CMK (cell line): ENCODE data around the gene ARID1B.

Experiments used
- DNase-seq: peaks from one replicate; pipeline ENCODE4 v3.0.0-alpha.2; 2010; ENCODE audit warnings: low read depth

Gene ARID1B

DNA sequence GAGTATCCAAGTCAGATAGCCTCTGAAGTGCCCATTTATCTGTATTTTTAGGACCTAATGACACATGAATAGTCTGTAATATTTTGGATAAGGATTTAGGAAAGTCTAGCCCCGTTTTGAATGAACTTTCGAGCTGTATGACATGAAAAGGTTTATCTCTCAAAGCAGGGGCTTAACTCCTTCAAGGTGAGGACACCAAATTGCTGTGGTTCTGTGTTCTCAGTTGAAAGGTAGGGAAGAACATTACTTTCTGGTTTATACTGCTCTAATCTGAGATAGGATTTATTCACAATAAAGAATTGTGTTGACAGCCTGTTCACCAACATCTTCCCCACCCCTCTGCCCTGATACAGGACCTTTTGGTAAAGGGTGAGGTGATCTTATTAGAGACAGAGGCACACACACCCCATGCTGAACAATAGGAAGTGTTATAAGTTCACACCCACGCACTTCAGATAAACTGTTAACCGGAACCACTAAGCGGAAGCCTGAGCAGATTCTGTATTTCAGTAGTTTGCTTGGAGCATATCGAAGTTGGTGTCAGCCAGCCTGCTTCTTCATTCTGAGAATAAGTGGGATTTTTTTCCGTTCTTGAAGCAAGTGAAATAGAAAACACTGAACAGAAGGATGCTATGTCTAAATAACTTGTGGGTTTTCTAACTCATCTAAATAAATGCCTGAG, 322.9 kb downstream of the ARID1B start:
- peak; percentile 57 for DNase-seq

DNA sequence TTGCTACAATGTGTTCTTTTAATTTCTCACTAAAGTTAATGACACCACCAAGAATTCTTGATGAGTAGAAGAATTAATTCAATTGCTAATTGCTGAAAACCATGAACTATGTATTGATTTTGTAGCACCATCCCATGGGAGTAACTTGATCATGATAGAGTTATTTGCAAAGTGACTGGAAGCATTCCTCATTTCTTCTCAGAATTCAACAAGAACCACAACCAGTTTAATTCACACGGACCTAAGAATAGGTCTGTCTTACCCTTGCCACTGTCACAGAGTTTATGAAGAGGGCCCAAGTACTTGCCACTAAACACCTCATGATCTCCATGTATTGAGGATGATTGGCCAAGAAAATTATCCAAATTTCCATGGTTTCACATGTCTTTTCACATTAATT, 324.0 kb downstream of the ARID1B start:
- no peak for DNase-seq

DNA sequence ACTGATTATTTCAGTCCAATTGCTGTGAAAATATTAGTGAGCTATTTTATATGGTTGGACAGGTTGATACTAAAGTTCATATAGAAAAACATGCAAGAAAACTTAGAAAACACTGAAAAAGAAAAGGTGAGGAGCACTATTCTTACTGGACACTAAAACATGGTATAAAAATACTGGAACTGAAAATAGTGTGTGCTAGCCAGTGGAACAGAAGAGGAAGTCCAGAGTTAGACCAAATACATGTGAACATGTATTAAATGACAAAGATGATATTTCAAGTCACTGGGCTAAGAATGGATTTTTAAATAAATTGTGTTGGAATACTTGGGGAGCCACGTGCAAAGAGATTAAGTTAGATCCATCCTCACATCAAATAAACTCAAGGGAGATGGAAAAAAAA, 327.6 kb downstream of the ARID1B start:
- DNase-seq = no peak

DNA sequence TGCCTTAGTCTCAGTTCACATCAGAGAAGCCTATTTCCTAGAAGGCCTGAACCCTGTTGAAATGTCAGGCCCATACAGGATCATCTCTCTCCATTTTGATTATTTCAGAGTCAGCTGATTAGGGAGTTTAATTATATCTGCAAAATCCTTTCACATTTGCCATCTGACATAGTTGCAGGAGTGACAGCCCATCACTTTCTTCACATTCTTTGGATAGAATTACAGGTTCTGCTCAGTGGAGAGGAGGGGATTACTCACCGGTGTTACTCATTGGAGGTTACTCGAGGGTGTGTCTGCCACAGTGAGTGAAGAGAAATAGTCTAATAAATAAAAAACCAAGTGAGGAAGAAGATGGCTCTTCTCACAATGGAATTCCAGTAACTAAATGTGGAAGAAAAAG, 329.3 kb downstream of the ARID1B start:
- DNase-seq = no peak

DNA sequence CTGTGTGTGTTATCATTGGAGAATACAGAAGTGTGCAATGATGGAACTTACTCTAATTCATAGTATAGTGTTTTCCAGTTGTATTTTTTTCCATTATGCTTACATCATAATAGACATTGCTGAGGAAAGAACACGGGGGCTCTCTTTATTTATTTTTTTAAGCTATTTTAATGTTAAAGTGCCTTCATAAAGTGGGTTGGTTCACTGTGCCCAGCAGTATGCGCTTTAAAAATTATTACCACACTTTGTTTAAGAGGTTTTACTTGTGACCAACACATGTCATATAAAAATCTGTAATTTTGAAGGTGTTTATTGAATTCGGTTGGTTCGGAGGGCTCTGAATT, 330.4 kb downstream of the ARID1B start:
- no peak for DNase-seq

DNA sequence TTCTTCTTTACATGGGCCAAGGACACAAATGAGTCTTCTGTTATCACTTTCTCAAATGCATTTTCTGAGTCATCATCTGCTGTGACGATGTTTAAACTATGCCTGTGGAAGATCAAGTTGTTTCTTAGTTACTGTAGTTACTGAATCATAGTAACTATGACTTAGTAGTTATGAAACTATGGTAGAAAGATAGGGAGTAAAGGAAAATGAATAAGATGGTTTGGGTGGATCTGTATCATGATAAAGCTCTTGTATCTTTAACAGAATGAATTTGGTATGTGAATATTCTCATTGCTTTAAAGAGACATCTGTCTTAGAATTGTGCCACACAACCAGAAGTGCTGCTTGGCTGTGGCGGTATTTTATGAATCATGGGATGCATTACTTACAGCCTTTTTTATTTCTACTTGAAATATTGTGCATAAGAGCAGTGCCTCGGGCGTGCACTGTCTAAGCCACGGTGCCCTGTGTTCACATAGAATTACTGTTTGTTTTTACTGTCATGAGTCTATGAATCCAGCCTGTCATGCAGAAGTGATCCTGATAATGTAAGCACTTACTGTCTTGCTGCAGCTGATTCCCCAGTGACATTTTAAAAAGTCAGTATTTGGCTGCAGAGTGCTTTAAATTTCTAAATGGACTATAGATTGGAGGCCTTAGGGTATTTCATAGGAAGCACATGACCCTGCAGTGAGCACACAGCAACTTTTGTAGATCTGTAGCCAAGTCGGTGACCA, 330.9 kb downstream of the ARID1B start:
- DNase-seq = no peak

DNA sequence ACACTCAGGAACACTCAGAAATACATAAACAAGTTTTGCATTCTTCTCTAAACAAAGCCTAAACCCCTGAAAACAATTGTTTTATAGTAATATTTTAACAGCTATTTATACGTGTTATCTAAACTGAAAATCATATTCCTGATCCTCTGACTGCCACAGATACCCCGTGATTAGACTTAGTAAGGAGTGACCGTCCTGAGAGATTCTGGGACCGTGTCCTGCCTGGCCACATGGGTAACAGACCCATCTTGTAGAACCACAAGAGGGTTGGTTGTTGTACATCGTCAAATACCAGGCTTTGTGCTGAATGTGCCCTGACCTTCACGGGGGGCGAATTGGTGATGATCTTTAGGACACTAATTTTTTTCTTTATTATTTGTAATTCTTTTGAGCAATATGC, 331.7 kb downstream of the ARID1B start:
- no peak for DNase-seq

DNA sequence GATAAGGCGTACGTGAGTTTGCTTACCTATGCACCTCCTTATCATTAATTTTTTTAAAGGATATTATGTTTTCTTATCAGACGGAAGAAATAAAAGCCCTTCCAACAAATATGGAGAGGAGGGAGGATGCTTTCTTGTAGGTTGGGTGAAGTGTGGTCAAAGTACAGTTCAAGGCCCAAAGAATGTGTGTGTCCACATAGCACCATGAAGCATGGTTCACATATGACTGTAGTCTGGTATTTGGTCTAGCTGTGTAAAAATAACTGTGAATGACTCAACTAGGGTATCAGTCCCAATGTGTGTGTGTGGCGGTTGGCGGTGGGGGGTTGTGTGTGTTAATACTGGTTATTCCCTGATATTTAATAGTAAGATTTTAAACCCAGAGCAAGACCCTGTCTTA, 333.4 kb downstream of the ARID1B start:
- DNase-seq = no peak

DNA sequence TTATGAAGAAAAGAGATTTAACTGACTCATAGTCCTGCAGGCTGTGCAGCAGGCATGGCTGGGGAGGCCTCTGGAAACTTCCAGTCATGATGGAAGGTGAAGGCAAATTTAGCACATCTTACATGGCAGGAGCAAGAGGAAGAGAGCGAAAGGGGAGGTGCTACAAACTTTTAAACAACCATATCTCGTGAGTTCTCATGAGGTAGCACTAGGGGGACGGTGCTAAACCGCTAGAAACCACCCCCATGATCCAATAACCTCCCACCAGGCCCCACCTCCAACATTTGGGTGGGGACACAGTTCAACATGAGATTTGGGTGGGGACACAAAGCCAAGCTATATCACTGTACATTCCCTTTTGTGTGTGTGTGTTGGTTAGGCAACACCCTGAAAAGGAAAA, 336.2 kb downstream of the ARID1B start:
- no peak for DNase-seq

DNA sequence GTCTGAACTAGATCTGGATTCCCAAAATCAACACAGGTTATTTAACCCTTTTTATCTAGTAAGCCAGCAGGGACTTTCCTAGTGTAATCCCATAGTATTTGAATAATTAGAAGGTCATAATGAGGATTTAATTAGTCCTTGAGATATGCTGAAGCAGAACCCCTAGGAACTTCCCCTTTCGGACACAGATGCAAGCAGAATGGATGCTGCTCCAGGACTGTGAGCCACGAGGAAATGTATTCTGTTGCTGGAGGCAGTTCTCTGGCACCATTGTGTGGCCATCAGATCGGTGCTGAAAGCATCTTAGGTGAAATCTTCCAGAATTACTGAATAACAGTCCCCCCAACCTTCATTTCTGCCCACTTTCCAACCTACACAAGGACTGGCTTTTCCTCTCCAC, 339.2 kb downstream of the ARID1B start:
- DNase-seq = no peak

DNA sequence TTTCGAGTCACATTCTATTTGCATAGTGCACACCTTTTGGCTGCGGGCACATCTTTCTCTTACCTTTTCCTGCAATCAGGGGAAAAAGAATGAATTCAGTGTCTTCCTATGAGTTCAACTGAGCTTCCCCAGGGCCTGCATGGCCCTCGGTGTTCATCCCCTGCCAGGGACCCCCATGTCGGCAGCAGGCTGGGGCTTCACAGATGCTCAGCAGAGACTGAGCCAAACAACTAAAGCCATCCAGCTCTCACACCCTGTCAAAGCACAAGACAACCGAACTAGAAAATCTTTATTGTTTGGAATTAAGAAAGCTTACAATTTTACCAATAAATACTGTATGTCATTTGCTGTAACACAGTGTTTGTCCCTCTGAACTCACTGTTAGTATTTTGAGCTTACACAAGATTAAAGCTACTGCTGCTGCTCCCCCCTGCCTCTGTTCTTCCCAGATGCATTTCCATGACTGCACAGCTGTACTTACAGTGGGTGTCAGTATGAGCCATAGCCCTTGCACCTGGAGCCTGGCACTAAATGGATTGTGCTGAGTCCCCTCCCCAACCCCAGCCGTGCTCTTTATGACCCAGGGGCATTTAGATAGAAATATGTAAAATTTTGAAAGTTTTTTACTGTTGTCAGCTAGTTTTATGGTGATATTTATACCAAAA, 340.4 kb downstream of the ARID1B start:
- no peak for DNase-seq

DNA sequence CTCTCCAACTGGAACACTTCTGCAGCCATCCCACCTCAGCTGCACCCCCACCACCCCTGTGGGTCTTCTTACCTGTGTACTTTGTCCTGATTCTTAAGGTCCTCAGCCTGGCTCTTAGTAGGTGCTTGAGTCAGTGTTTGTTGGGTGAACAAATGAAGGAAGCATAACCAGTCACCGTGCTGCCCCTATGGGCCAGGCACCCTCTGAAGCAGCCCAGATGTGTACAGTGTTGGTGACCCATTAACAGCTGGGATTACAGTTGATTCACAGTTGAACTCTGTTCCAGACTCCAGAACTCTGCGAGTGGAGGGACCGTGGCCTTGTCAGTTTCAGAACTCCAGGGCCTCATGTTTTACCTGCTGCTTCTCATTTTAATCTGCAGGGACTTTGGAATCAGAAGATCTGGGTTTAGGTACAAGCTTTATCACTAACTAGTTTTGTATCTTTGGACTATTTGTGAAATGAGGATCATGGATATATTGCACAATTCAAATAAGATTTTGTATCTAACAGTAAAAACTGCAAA, 342.4 kb downstream of the ARID1B start:
- DNase-seq = no peak

DNA sequence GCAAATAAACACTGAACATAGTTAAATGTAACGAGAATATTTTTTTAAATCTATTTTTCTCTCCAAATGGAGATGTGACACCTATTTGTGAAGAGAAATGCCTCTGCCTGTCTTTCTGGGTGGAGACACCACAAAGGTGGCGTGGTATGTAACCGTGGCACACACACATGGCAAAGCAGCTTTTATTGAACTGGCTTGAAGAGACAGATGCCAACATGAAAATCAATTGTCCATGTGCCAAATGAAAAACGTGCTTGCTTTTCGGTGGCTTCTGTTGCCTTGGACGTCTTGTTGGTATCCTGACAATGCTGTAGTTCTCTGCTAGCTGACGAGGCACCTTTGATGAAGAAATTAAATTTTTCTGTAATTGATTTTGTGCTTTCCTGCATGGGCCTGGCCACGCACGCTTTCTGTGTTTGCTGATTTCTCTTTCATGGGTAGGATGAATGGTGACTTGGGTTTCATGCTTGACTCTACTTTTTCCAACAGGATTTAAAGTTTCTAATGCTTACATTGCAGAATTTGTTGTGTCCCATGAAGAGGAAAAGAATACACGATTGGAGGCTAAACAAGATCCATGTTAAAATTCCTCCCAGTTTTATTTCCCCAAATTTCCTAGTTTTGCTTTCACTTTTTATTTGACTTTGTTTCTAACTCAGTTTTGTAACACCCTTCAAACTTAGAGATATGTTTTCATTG, 343.5 kb downstream of the ARID1B start:
- DNase-seq = no peak

DNA sequence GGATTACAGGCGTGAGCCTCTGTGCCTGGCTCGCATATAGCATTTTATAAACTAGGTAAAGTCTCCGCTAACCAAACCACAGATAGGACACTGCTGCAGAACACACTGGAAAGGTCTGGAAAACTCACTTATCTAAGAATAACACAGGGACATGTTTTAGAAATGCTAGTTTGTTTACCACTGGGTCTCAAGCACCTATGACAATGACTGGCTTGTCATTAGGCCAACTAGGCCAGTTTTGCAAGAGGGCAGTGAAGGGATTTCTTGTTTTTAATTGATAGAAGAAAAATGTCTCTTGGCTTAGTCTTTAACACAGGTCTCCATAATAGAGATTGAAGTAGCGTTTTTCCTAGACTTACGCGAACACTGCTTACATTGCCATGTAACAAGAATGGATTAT, 344.7 kb downstream of the ARID1B start:
- DNase-seq = no peak

DNA sequence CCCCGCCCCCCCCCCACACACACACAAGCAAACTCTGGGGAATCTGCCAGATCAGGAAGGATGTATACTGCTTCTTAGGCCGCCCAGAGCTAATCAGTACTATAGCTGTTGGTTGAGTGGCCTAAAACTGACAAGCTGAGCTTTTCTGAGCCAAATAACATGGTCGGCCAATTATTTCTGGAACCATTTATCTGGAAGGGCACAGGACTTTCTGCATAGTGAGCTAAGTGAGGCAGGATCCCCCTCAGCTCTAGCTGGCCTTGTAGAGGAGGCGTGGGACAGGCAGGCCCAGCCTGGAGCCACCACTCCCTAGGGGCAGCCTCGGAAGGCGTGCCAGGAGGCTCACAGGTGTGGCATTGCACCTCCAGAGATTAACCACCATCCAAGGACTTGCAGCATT, 346.1 kb downstream of the ARID1B start:
- DNase-seq = no peak

DNA sequence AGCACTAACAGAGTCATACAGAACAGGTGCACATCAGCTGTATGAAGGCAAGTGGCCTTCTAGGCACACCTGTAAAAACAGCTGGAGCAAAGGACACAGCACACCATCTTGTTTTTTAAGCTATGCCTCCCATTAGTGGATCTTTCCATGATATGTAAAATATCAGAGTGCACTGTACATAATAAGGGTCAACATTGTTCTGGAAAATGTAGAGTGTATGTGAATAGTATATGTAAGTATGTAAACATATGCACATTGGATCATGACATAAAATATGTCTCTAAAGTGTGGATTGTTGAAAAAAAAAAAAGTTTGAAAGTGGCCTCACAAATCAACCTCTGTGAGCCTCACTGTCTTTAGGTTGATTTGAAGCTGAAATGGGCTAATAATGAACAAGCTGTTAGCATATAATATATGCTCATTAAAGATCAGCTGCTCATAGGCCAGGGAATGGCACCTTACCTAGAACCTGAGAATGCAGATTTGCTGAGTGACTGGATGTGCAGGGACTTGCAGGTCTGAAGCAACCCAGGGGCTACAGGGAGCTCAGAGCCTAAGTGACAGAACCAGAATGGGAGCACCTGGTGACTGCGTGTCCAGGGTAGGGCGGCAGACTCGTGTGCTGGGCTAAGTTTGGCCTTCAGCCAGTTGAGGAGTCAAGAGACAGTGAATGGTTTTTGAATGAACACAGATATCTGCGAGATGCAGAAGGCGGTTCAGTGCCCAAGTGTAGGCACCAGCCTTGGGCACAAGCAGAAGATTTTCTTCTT, 347.5 kb downstream of the ARID1B start:
- no peak for DNase-seq

DNA sequence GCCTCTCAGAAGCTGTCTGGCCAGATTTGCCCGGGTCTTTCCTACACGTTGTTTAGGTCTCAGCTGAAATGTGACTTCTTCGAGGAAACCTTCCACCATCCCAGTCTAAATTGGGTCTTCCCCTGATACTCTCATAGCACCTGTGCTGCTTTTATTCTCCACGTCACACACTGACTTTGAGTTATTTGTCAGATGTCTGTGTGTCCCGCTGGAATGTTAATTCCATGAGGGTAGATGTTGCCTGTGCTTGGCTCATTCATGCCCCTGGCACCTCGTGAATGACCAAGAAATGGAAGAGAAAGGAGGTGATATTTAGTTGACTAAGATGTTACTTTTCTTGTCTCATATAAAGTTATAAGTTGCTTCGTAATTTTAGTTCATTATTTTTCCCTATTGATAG, 348.4 kb downstream of the ARID1B start:
- DNase-seq = no peak

DNA sequence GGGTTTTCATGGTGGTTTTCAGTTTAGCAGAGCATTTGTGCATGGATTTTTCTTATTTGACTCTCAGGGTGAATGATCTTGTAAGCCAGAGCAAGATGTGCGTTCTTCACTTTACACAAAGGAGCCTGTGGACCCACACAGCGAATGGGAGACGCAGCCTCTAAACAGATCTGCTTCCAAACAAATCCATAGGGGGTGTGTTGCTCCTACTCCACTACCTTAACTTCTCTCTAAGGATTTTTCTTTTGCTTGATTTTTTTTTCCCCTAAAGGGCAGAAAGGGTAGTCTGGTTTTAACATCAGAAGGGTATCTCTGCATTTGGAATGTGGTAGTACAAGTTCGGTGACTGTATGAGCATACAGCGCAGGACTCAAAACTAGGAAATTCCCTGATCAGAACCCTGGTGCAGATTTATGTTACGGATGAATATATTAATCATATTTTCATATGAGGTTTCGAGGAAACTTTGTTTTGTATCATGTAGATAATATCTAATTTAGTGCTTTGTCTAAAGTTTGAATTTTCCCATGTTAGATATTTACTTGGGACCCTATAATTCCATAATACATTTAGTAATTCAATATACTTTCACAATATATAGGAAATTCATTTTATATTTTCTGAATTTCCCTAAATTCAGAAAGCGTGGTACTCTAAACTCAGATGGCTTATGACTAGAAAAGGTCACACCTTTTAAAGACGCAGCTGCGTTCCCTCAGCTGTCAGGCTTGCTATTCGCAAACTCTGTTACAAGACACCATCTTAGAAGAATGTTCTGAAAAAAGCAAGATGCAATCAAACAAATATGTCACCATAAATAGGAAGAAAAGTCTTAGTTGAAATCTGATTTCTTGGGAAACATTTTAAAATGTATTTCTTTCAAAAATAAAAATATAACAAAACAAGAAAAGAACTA, 349.3 kb downstream of the ARID1B start:
- no peak for DNase-seq

DNA sequence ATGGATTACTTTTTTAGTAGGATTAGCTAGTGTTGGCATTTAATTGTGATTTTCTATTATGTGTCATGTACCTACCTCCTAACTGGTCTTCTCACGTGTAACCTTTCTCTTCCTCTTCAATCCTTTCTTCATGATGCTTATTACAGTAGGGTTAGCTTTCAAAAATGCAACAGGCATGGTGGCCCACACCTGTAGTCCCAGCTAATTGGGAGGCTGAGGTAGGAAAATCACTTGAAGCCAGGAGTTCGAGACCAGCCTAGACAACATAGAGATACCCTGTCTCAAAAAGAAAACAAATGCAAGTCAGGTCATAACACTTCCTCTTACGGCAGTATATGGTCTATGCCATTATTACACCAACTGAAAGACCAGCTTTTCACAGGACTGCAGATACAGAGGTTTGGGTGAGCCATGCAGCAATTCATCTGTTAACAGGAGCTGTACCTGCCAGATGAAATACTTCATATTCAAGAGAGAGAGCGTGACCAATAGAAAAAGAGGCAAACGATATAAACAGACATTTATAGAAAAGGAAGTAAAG, 351.1 kb downstream of the ARID1B start:
- no peak for DNase-seq

DNA sequence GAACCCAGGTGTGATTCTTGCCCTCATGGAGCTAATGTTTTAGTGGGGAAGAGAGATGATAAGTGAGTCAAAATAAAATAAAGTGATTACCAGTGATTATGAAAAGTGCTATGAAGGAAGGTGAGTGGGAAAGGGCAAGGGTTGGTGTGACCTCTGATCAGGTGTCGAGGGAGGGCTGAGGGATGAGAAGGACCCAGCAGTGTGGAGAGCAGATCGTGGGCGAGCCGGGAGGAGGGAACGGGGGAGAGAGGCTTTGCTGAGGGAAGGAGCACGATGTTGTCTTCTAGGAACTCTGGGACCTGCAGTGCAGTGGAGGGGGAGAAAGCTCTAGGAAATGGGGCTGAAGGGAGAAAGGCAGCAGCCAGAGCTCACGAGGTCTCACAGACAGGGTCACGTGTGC, 354.1 kb downstream of the ARID1B start:
- DNase-seq = no peak

DNA sequence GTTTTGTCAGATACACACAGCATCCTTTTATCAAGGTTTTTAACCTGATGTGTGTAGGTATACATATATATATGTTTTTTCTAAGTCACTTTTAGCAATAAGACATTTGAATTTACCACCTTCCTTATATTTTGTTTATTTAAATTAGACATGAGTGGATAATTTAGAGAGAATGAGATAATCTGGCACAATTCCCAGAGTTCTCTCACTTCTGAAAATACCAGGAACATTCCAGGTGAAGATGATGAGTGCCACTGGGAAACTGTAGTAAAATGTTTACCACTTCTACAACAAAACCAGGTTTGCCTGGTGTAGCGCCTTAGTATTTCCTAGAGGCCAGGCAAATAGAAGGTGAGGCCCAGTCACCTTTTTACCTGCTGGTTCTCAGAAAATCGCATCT, 356.7 kb downstream of the ARID1B start:
- no peak for DNase-seq
